GM23338 (cell line): Measurements from ENCODE around the gene RAD52. TPM values are rescaled to one million over a fixed set of nuclear protein-coding genes. Genes with fewer than 3 reads are reported as not detected.

Experiments
- ATAC-seq: fragments of 200-7000 bp; cut with Tn5 transposase; 3 replicates; pipeline ENCODE4 v1.9.1; 2020
- DNase-seq: peaks from one replicate; pipeline ENCODE4 v3.0.0-alpha.2; 2015; ENCODE audit warnings: low spot score
- H2AFZ ChIP-seq: fragments of 200-600 bp; sonication (generic); 2 replicates; pipeline ENCODE4 v1.8.0; 2016; ENCODE audit warnings: antibody characterized with exemption, mild to moderate bottlenecking, moderate library complexity
- H3F3A ChIP-seq: fragments of 200-600 bp; sonication (generic); replicated peaks from 2 replicates; pipeline ENCODE4 v1.8.0; 2017; ENCODE audit warnings: antibody characterized with exemption, mixed run types, low read depth
- H3K27ac ChIP-seq: fragments of 200-600 bp; sonication (generic); 2 replicates; pipeline ENCODE4 v1.6.1; 2016; ENCODE audit warnings: low read depth
- H3K27me3 ChIP-seq: fragments of 200-600 bp; sonication (generic); 2 replicates; pipeline ENCODE4 v1.8.0; 2016; ENCODE audit warnings: mild to moderate bottlenecking, mixed run types, moderate library complexity; ENCODE audit not compliant: insufficient read depth
- H3K36me3 ChIP-seq: fragments of 200-600 bp; sonication (generic); 2 replicates; pipeline ENCODE4 v1.8.0; 2016; ENCODE audit warnings: mild to moderate bottlenecking; ENCODE audit not compliant: insufficient read depth
- H3K4me1 ChIP-seq: fragments of 200-600 bp; sonication (generic); 2 replicates; pipeline ENCODE4 v1.8.0; 2016; ENCODE audit warnings: mild to moderate bottlenecking, moderate library complexity; ENCODE audit not compliant: insufficient read depth
- H3K4me2 ChIP-seq: fragments of 200-600 bp; sonication (generic); 2 replicates; pipeline ENCODE4 v1.7.1; 2017; ENCODE audit warnings: mixed run types
- H3K4me3 ChIP-seq: fragments of 200-600 bp; sonication (generic); 2 replicates; pipeline ENCODE4 v1.6.1; 2016; ENCODE audit warnings: mixed run types
- H3K79me2 ChIP-seq: fragments of 200-600 bp; sonication (generic); replicated peaks from 2 replicates; pipeline ENCODE4 v1.8.0; 2017; ENCODE audit warnings: mild to moderate bottlenecking; ENCODE audit not compliant: insufficient read depth
- H3K9me2 ChIP-seq: fragments of 200-600 bp; sonication (generic); 2 replicates; pipeline ENCODE4 v1.8.0; 2017; ENCODE audit not compliant: insufficient read depth
- H4K20me1 ChIP-seq: fragments of 200-600 bp; sonication (generic); replicated peaks from 2 replicates; pipeline ENCODE4 v1.8.0; 2017; ENCODE audit warnings: mild to moderate bottlenecking; ENCODE audit not compliant: insufficient read depth
- H3K27ac Mint-ChIP-seq: 2 replicates; pipeline ENCODE4 v1.8.0; 2020; ENCODE audit warnings: inconsistent platforms, mild to moderate bottlenecking, moderate library complexity, mixed read lengths
- H3K27me3 Mint-ChIP-seq: 3 replicates; pipeline ENCODE4 v1.8.0; 2022; ENCODE audit warnings: low read depth, mild to moderate bottlenecking, moderate library complexity, mixed read lengths, inconsistent platforms; ENCODE audit not compliant: insufficient read depth, poor library complexity
- H3K36me3 Mint-ChIP-seq: 3 replicates; pipeline ENCODE4 v1.8.0; 2021; ENCODE audit warnings: low read depth, mild to moderate bottlenecking, inconsistent platforms, moderate library complexity, mixed read lengths
- H3K4me1 Mint-ChIP-seq: 3 replicates; pipeline ENCODE4 v1.8.0; 2020; ENCODE audit warnings: mild to moderate bottlenecking, inconsistent platforms, mixed read lengths
- H3K4me3 Mint-ChIP-seq: 3 replicates; pipeline ENCODE4 v1.8.0; 2021; ENCODE audit warnings: moderate library complexity, mild to moderate bottlenecking, inconsistent platforms, mixed read lengths
- H3K9me3 Mint-ChIP-seq: 3 replicates; pipeline ENCODE4 v1.8.0; 2020; ENCODE audit warnings: moderate library complexity, mild to moderate bottlenecking, inconsistent platforms, mixed read lengths
- CREB1 ChIP-seq: fragments of 250-450 bp; sonication (Bioruptor Pico); IDR thresholded peaks from 2 replicates; pipeline ENCODE4 v1.5.0; 2020; ENCODE audit warnings: low read depth, mild to moderate bottlenecking, moderate library complexity
- EZH2 ChIP-seq: fragments of 200-600 bp; sonication (generic); IDR thresholded peaks from one replicate; pipeline ENCODE4 v1.8.0; 2017; ENCODE audit warnings: antibody characterized with exemption, mild to moderate bottlenecking, low read depth; ENCODE audit not compliant: unreplicated experiment
- EZH2phosphoT487 ChIP-seq: fragments of 200-600 bp; sonication (generic); IDR thresholded peaks from one replicate; pipeline ENCODE4 v1.8.1; 2018; ENCODE audit warnings: antibody characterized with exemption; ENCODE audit not compliant: unreplicated experiment
- NANOG ChIP-seq: IDR thresholded peaks from 2 replicates; pipeline ENCODE4 v1.6.1; 2016; ENCODE audit warnings: antibody characterized with exemption, borderline replicate concordance
- ZNF114 ChIP-seq: fragments of 250-450 bp; sonication (Bioruptor Pico); IDR thresholded peaks from 2 replicates; pipeline ENCODE4 v1.5.0; 2020; ENCODE audit warnings: mild to moderate bottlenecking, moderate library complexity
- ZNF331 ChIP-seq: fragments of 250-450 bp; sonication (Bioruptor Pico); IDR thresholded peaks from 2 replicates; pipeline ENCODE4 v1.5.0; 2020; ENCODE audit warnings: low read depth, mild to moderate bottlenecking, moderate library complexity
- polyA plus RNA-seq: library from polyadenylated mRNA; unstranded; fragments of >200 nt; fragmentation: Nextera tagmentation; extraction: Ambion mirVana; gene quantifications from 2 replicates; pipeline ENCODE4 v1.2.1, GENCODE V29; 2016
- total RNA-seq: library from RNA; depleted of rRNA; stranded (reverse); fragments of >200 nt; shearing (Covaris generic); gene quantifications from 2 replicates; pipeline ENCODE4 v1.2.3, GENCODE V29; 2014
- TF ChIP-seq, protein P1 (sequence below): IDR thresholded peaks from one replicate; pipeline ENCODE4 v1.6.1; 2018; ENCODE audit warnings: antibody characterized with exemption; ENCODE audit not compliant: unreplicated experiment

RAD52 gene
- total and polyA plus RNA-seq, 2 experiments from 2014 or later = 10.9 to 21.3 TPM

DNA sequence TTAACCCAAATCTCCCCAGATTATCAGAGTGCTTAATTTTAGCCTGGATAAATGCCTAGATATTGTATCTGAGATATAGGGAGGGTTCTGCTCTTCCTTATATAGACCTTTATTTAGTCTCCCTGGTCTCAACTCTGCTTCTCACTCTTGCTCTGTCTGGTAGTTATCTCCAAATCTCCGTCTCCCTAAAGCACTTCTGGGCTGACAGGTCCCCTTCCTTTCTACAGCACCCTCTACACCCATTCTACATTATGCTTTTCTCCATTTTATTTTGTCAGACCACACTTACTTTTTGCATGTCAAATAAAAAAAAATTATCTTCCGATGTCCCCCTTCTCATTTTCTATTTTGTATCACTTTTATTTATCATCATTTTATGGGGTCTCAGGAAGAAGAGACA lies 39.6 kb upstream of the RAD52 start:
- H3K27ac ChIP-seq = no peak overlapping the region
- no peaks in the 10 kb centered on the region for H3K9me2 ChIP-seq
- Mint-ChIP-seq H3K4me3 (no peak overlapping the region; the same call in 2 of the 3 replicates), H3K9me3 (no peaks in the 10 kb centered on the region; the same call in 2 of the 3 replicates), H3K27me3 (peaks cover 7% of the 10 kb centered on the region), H3K4me1 (peaks cover 22% of the 10 kb centered on the region), H3K36me3 (no peaks in the 10 kb centered on the region; the same call in 2 of the 3 replicates), H3K27ac (no peak overlapping the region)
- peaks cover 27% of the 10 kb centered on the region for H3K79me2 ChIP-seq
- ATAC-seq = no peak
- no peak overlapping the region for H3K4me3 ChIP-seq
- H3K27me3 ChIP-seq = peaks cover 8% of the 10 kb centered on the region; the same call in 1 of the 2 replicates
- no peak for DNase-seq
- H4K20me1 ChIP-seq = 0 out of 2 replicates have a peak, but pooled peaks cover 4% of the 10 kb centered on the region
- no peaks in the 10 kb centered on the region for H3K36me3 ChIP-seq
- TF ChIP-seq ZNF331 (CRISPR knock-in tag) = no peak
- TF ChIP-seq EZH2phosphoT487 = no peak
- peaks cover 13% of the 10 kb centered on the region; the same call in 1 of the 2 replicates for H3F3A ChIP-seq
- H3K4me1 ChIP-seq = peaks cover 29% of the 10 kb centered on the region
- H2AFZ ChIP-seq = no peak overlapping the region
- H3K4me2 ChIP-seq = peak overlapping the region; percentile 92; the same call in 1 of the 2 replicates

DNA sequence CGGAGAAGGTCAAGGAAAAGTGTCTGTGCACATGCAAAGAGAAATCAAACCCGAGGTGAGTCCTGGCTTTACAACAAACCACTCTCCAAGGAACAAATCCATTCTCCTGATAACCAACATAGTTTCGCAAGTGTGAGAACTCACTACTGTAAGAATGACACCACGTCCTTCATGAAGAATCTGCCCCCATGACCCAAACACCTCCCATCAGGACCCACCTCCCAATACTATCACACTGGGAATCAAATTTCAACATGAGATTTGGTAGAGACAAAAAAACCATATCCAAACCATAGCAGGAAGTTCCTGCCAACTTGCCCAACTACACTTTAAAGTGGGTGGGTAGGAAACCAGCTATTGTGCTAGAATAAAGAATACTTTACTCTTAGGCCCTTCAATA lies 39.2 kb upstream of the RAD52 start:
- Mint-ChIP-seq H3K4me3 (no peak overlapping the region), H3K9me3 (no peaks in the 10 kb centered on the region; the same call in 2 of the 3 replicates), H3K27me3 (peaks cover 7% of the 10 kb centered on the region), H3K4me1 (peaks cover 22% of the 10 kb centered on the region), H3K27ac (no peak overlapping the region), H3K36me3 (no peaks in the 10 kb centered on the region; the same call in 2 of the 3 replicates)
- H3K79me2 ChIP-seq = peaks cover 23% of the 10 kb centered on the region
- no peak for TF ChIP-seq ZNF114
- TF ChIP-seq ZNF331 (CRISPR knock-in tag) = no peak
- TF ChIP-seq NANOG = no peak
- TF ChIP-seq CREB1 (CRISPR knock-in tag) = no peak
- no peak for TF ChIP-seq EZH2
- TF ChIP-seq EZH2phosphoT487 = no peak
- TF ChIP-seq, protein P1, sequence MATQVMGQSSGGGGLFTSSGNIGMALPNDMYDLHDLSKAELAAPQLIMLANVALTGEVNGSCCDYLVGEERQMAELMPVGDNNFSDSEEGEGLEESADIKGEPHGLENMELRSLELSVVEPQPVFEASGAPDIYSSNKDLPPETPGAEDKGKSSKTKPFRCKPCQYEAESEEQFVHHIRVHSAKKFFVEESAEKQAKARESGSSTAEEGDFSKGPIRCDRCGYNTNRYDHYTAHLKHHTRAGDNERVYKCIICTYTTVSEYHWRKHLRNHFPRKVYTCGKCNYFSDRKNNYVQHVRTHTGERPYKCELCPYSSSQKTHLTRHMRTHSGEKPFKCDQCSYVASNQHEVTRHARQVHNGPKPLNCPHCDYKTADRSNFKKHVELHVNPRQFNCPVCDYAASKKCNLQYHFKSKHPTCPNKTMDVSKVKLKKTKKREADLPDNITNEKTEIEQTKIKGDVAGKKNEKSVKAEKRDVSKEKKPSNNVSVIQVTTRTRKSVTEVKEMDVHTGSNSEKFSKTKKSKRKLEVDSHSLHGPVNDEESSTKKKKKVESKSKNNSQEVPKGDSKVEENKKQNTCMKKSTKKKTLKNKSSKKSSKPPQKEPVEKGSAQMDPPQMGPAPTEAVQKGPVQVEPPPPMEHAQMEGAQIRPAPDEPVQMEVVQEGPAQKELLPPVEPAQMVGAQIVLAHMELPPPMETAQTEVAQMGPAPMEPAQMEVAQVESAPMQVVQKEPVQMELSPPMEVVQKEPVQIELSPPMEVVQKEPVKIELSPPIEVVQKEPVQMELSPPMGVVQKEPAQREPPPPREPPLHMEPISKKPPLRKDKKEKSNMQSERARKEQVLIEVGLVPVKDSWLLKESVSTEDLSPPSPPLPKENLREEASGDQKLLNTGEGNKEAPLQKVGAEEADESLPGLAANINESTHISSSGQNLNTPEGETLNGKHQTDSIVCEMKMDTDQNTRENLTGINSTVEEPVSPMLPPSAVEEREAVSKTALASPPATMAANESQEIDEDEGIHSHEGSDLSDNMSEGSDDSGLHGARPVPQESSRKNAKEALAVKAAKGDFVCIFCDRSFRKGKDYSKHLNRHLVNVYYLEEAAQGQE = no peak
- H3K4me1 ChIP-seq = peaks cover 29% of the 10 kb centered on the region
- no peak overlapping the region for H3K4me3 ChIP-seq
- ATAC-seq = no peak
- peaks cover 13% of the 10 kb centered on the region; the same call in 1 of the 2 replicates for H3F3A ChIP-seq
- H3K4me2 ChIP-seq = 0 out of 2 replicates have a peak overlapping the region, but pooled peaks have one; percentile 92
- H2AFZ ChIP-seq = no peak overlapping the region
- H4K20me1 ChIP-seq = 0 out of 2 replicates have a peak, but pooled peaks cover 4% of the 10 kb centered on the region
- H3K36me3 ChIP-seq = no peaks in the 10 kb centered on the region
- H3K9me2 ChIP-seq = no peaks in the 10 kb centered on the region
- H3K27me3 ChIP-seq = peaks cover 8% of the 10 kb centered on the region; the same call in 1 of the 2 replicates
- DNase-seq = no peak
- H3K27ac ChIP-seq = no peak overlapping the region
